ENCODE measurements around the gene SNX30.

DNA sequence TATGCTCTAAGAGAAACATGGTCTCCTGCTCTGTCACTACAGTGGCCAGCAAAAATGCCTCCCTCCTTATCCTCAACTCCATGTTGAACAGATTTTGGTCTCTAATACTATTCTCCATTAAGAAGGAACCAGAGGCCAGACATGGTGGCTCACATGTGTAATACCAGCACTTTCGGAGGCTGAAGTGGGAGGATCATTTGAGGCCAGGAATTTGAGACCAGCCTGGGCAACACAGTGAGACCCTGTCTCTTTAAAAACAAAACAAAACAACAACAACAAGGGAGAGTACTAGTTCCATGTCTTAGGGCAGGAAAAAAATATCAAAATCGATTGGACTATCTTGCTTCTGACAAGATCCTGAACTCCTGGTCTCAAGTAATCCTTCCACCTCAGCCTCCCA, 47.3 kb upstream of the SNX30 start:
- TF ChIP-seq, protein P1, sequence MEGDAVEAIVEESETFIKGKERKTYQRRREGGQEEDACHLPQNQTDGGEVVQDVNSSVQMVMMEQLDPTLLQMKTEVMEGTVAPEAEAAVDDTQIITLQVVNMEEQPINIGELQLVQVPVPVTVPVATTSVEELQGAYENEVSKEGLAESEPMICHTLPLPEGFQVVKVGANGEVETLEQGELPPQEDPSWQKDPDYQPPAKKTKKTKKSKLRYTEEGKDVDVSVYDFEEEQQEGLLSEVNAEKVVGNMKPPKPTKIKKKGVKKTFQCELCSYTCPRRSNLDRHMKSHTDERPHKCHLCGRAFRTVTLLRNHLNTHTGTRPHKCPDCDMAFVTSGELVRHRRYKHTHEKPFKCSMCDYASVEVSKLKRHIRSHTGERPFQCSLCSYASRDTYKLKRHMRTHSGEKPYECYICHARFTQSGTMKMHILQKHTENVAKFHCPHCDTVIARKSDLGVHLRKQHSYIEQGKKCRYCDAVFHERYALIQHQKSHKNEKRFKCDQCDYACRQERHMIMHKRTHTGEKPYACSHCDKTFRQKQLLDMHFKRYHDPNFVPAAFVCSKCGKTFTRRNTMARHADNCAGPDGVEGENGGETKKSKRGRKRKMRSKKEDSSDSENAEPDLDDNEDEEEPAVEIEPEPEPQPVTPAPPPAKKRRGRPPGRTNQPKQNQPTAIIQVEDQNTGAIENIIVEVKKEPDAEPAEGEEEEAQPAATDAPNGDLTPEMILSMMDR (IDR thresholded peaks at IDR 0.05) = no peak
- TF ChIP-seq, protein P2, sequence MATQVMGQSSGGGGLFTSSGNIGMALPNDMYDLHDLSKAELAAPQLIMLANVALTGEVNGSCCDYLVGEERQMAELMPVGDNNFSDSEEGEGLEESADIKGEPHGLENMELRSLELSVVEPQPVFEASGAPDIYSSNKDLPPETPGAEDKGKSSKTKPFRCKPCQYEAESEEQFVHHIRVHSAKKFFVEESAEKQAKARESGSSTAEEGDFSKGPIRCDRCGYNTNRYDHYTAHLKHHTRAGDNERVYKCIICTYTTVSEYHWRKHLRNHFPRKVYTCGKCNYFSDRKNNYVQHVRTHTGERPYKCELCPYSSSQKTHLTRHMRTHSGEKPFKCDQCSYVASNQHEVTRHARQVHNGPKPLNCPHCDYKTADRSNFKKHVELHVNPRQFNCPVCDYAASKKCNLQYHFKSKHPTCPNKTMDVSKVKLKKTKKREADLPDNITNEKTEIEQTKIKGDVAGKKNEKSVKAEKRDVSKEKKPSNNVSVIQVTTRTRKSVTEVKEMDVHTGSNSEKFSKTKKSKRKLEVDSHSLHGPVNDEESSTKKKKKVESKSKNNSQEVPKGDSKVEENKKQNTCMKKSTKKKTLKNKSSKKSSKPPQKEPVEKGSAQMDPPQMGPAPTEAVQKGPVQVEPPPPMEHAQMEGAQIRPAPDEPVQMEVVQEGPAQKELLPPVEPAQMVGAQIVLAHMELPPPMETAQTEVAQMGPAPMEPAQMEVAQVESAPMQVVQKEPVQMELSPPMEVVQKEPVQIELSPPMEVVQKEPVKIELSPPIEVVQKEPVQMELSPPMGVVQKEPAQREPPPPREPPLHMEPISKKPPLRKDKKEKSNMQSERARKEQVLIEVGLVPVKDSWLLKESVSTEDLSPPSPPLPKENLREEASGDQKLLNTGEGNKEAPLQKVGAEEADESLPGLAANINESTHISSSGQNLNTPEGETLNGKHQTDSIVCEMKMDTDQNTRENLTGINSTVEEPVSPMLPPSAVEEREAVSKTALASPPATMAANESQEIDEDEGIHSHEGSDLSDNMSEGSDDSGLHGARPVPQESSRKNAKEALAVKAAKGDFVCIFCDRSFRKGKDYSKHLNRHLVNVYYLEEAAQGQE (IDR thresholded peaks at IDR 0.05; ENCODE audit: insufficient read depth in 1 of 2, low read depth in 2 of 2, low read length in 1 of 2) = no peak

All from Panc1 (cell line).